T-helper 9 cell (primary cell): ENCODE results near the gene CER1.

Experiments used
- DNase-seq: peaks from one replicate; pipeline ENCODE4 v3.0.0-alpha.2; 2020
- total RNA-seq, 2 donors: gene quantifications; one replicate each; lab custom pipeline; 2026; lab: John Stamatoyannopoulos, UW

The CER1 gene
- 0 reads per million in 2 donors for total RNA-seq

- no peak for DNase-seq
These were observed at the start of gene CER1 for GRCh38 chr9:14722391-14723035. Gene CER1, minus strand, starts transcription at chr9:14722733. Its CDS starts 61 bp downstream, at chr9:14722672.

- no peak for DNase-seq
These were observed 48.1 kb upstream of the CER1 start for GRCh38 chr9:14770592-14770991.

GRCh38 chr9:14769230-14769571, 46.7 kb upstream of the CER1 start:
- no peak for DNase-seq

- DNase-seq = no peak
These were observed 46.1 kb upstream of the CER1 start for GRCh38 chr9:14768405-14769229.

- no peak for DNase-seq
These were observed 43.8 kb upstream of the CER1 start for GRCh38 chr9:14766299-14766698.

GRCh38 chr9:14761584-14761983, 39.1 kb upstream of the CER1 start:
- DNase-seq = no peak

- no peak for DNase-seq
These were observed 37.5 kb upstream of the CER1 start for GRCh38 chr9:14760060-14760459.

- no peak for DNase-seq
These were observed 33.8 kb upstream of the CER1 start for GRCh38 chr9:14756291-14756690.

GRCh38 chr9:14752871-14753270, 30.3 kb upstream of the CER1 start:
- DNase-seq = no peak

GRCh38 chr9:14752271-14752670, 29.7 kb upstream of the CER1 start:
- DNase-seq = no peak

GRCh38 chr9:14750821-14751220, 28.3 kb upstream of the CER1 start:
- DNase-seq = no peak

- no peak for DNase-seq
These were observed 27.2 kb upstream of the CER1 start for GRCh38 chr9:14749741-14750211.

- DNase-seq = no peak
These were observed 25.8 kb upstream of the CER1 start for GRCh38 chr9:14748373-14748772.

GRCh38 chr9:14747111-14747510, 24.6 kb upstream of the CER1 start:
- DNase-seq = no peak

- no peak for DNase-seq
These were observed 24.1 kb upstream of the CER1 start for GRCh38 chr9:14746626-14747025.

- DNase-seq = no peak
These were observed 22.2 kb upstream of the CER1 start for GRCh38 chr9:14744768-14745167.

- DNase-seq = no peak
These were observed 18.8 kb upstream of the CER1 start for GRCh38 chr9:14741369-14741768.

- no peak for DNase-seq
These were observed 10.6 kb upstream of the CER1 start for GRCh38 chr9:14733133-14733532.

- no peak for DNase-seq
These were observed 8.9 kb upstream of the CER1 start for GRCh38 chr9:14731294-14731981.

- no peak for DNase-seq
These were observed 7.9 kb upstream of the CER1 start for GRCh38 chr9:14730461-14730898.

- no peak for DNase-seq
These were observed 768 bp upstream of the CER1 start for GRCh38 chr9:14723301-14723700.

GRCh38 chr9:14719231-14719923, 3.2 kb downstream of the CER1 start:
- DNase-seq = no peak

GRCh38 chr9:14715102-14715501, 7.4 kb downstream of the CER1 start:
- DNase-seq = no peak
